Muscle layer of colon (tissue), 2 donors: Measurements from ENCODE around the gene SMIM43.
A peak's percentile ranks its signal among the peaks of the same experiment; 100 is the strongest.

Source experiments
- H3K27ac ChIP-seq: one replicate; pipeline ENCODE4 v1.7.0; 2013; ENCODE audit warnings: low read depth, mild to moderate bottlenecking, low read length, moderate library complexity
- H3K27me3 ChIP-seq, 2 donors: one replicate each; pipeline ENCODE4 v1.7.0; 2013; ENCODE audit warnings: low read length in 2 of 2, mild to moderate bottlenecking in 2 of 2; ENCODE audit not compliant: insufficient read depth in 2 of 2, control insufficient read depth in 1 of 2
- H3K36me3 ChIP-seq: one replicate; pipeline ENCODE4 v1.7.0; 2013; ENCODE audit warnings: mild to moderate bottlenecking, low read length; ENCODE audit not compliant: insufficient read depth
- H3K4me1 ChIP-seq: one replicate; pipeline ENCODE4 v1.7.0; 2013; ENCODE audit warnings: mild to moderate bottlenecking, low read length; ENCODE audit not compliant: insufficient read depth
- H3K4me3 ChIP-seq, 2 donors: one replicate each; pipeline ENCODE4 v1.7.0; 2013; ENCODE audit warnings: low read length in 2 of 2, low read depth in 1 of 2, mild to moderate bottlenecking in 1 of 2, moderate library complexity in 1 of 2
- H3K9ac ChIP-seq: one replicate; pipeline ENCODE4 v1.7.0; 2013; ENCODE audit warnings: low read length
- H3K9me3 ChIP-seq: one replicate; pipeline ENCODE4 v1.7.0; 2013; ENCODE audit warnings: mild to moderate bottlenecking, low read length
- donor health status: abdominal sarcoma.
- donor health status: Adenocarcinoma of cecum.

Gene SMIM43

GRCh38 chr4:121777625-121778024 is 12.7 kb upstream of the SMIM43 start:
- H3K4me1 ChIP-seq, result no peaks in the 10 kb centered on the region
- H3K36me3 ChIP-seq, result no peaks in the 10 kb centered on the region
- H3K27ac ChIP-seq, result no peak overlapping the region
- no peak overlapping the region for H3K4me3 ChIP-seq
- H3K9ac ChIP-seq, result no peak overlapping the region
- H3K27me3 ChIP-seq, result no peaks in the 10 kb centered on the region
- H3K9me3 ChIP-seq, result no peaks in the 10 kb centered on the region

- no peak overlapping the region for H3K27ac ChIP-seq
- H3K9me3 ChIP-seq, result no peaks in the 10 kb centered on the region
- no peak overlapping the region for H3K9ac ChIP-seq
- H3K36me3 ChIP-seq, result no peaks in the 10 kb centered on the region
- H3K4me3 ChIP-seq, result no peak overlapping the region
- H3K27me3 ChIP-seq, result no peaks in the 10 kb centered on the region
- no peaks in the 10 kb centered on the region for H3K4me1 ChIP-seq
Measured at GRCh38 chr4:121776610-121777401, 11.8 kb upstream of the SMIM43 start.

DNA sequence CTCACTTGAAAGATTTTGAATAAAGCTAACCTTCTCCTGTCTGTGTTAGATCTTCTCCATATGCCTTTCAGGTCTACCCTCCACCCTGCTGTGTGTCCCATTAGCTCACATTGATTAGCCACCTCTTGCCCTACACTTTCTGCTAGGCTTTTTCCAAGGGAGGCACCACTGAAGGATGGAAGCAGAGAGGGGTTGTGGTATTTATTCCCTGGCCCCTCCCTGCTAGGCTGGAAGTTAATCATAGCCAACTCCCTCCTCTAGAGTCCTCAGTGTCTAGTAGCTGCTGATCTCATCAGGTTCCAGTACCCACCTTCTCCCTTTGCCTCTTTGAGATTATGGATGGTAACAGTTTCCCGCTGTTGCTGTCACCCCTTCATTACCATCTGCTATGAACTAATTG is 8.9 kb upstream of the SMIM43 start:
- Histone ChIP-seq H3K27me3 (no peaks in the 10 kb centered on the region), H3K36me3 (no peaks in the 10 kb centered on the region), H3K9me3 (no peaks in the 10 kb centered on the region), H3K27ac (no peak overlapping the region), H3K4me1 (no peaks in the 10 kb centered on the region), H3K4me3 (no peak overlapping the region), H3K9ac (no peak overlapping the region)

DNA sequence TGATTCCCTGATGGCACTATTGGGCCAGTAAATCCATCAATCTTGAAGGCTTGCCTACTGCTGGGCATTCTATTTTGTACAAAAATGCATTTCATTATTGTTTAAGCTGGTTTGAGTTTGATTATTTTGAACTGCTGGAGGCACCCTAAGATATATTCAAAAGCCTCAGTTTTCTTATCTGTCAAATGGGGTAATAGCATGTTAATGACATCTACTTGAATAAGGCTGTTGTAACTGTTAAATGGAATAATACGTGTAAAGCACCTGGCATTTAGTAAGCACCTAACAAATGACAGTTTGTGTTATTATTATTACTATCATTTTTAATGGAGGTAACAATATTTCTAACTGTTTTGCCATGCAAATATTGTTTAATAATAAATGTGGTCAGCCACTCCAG is 6.9 kb upstream of the SMIM43 start:
- no peaks in the 10 kb centered on the region for H3K36me3 ChIP-seq
- no peaks in the 10 kb centered on the region for H3K27me3 ChIP-seq
- no peak overlapping the region for H3K27ac ChIP-seq
- no peaks in the 10 kb centered on the region for H3K9me3 ChIP-seq
- H3K4me3 ChIP-seq, result no peak overlapping the region
- no peaks in the 10 kb centered on the region for H3K4me1 ChIP-seq
- no peak overlapping the region for H3K9ac ChIP-seq

DNA sequence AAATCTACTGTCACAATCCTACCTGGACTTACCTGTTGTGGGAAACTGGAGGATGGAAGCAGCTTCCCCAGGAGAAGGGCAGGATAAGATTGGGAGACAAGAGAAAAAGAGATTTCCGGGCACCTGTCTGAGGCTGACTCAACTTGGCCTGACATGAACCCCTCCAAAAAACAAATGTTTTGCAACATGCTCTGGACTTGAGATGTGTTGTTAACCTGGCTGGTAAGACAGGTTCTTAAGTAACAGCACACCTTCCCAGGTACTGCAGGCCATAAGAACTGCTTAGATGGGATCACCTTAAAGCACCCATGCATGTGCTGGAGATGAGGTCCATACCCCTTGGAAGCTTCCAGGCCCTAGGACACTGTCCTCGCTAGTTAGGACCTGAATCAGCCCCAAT is 4.4 kb upstream of the SMIM43 start:
- Histone ChIP-seq H3K4me1 (no peaks in the 10 kb centered on the region), H3K9me3 (no peaks in the 10 kb centered on the region), H3K27me3 (peaks cover 0 to 8% of the 10 kb centered on the region in 2 donors), H3K4me3 (no peak overlapping the region), H3K27ac (no peak overlapping the region), H3K9ac (no peak overlapping the region), H3K36me3 (no peaks in the 10 kb centered on the region)

DNA sequence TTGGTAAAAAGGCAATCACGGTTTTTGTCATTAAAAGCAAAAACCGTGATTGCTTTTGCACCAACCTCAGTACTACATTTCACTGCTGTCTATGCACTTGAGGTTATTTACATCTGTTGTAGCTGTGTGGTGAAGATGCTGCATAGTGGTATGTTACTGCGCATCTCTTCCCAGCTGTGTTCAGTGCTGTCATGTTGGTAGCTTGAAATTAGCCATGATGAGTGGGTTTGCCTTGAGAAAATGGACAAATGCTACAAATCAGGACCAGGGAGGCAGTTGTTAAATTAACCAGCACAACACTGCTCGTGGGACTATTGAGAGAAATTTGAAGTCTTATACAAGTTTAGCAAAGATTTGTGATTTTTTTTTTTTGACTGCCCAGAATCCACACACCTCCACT is 2.2 kb upstream of the SMIM43 start:
- Histone ChIP-seq H3K27me3 (peaks cover 0 to 14% of the 10 kb centered on the region in 2 donors), H3K36me3 (no peaks in the 10 kb centered on the region)

GRCh38 chr4:121765971-121766538 is 1.1 kb upstream of the SMIM43 start:
- Histone ChIP-seq H3K9ac (no peak overlapping the region), H3K27me3 (peaks cover 0 to 14% of the 10 kb centered on the region in 2 donors), H3K4me1 (no peaks in the 10 kb centered on the region), H3K4me3 (no peak overlapping the region), H3K27ac (no peak overlapping the region), H3K9me3 (no peaks in the 10 kb centered on the region), H3K36me3 (no peaks in the 10 kb centered on the region)

More for the DNA sequence above, 2.2 kb upstream of the SMIM43 start:
- Histone ChIP-seq H3K9ac (no peak overlapping the region), H3K9me3 (no peaks in the 10 kb centered on the region), H3K27ac (no peak overlapping the region), H3K4me1 (no peaks in the 10 kb centered on the region), H3K4me3 (no peak overlapping the region)

DNA sequence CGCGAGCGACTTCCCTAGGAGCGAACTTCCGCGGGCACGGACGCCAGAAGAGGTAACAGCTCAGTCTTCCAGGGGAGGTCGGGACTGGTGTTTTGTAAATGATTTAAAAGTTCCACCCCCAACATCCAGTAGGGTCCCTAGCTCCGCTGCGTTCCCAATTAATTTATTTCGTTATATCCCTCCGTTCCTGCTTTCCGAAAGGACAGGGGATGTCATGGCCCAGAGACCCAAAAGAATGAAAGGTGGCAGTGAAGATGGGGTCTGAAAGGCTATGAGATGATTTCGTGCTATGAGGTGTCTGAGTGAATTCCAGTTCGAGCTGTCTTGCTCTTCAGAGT is 373 bp upstream of the SMIM43 start:
- H3K27me3 ChIP-seq, result peaks cover 0 to 14% of the 10 kb centered on the region in 2 donors
- no peak overlapping the region for H3K27ac ChIP-seq
- no peaks in the 10 kb centered on the region for H3K9me3 ChIP-seq
- H3K9ac ChIP-seq, result no peak overlapping the region
- peak overlapping the region in 1 of 2 donors; percentile 23 for H3K4me3 ChIP-seq
- no peaks in the 10 kb centered on the region for H3K36me3 ChIP-seq
- no peaks in the 10 kb centered on the region for H3K4me1 ChIP-seq

DNA sequence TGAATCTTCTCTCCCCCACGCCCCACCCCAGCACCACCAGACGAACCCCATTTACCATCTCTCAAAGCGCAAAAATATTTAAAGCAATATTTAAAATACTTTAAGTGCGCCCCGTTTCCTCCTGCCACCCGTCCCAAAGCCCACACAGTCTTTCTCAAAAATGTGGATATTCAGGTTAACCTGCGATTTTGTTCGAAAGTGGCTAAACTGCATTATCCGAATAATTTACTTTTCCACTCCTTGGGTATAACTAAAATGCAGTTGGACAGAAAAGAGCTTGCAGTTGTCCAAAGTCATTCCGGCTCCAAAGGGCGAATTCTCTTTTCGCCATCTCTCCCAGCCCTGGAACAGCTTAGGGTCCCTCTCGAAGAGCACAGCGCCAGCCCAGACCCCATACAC is 662 bp downstream of the SMIM43 start:
- peaks cover 0 to 14% of the 10 kb centered on the region in 2 donors for H3K27me3 ChIP-seq
- no peak overlapping the region for H3K9ac ChIP-seq
- H3K36me3 ChIP-seq, result no peaks in the 10 kb centered on the region
- H3K4me1 ChIP-seq, result no peaks in the 10 kb centered on the region
- H3K9me3 ChIP-seq, result no peaks in the 10 kb centered on the region
- H3K27ac ChIP-seq, result no peak overlapping the region
- peak overlapping the region in 1 of 2 donors; percentile 27 for H3K4me3 ChIP-seq

DNA sequence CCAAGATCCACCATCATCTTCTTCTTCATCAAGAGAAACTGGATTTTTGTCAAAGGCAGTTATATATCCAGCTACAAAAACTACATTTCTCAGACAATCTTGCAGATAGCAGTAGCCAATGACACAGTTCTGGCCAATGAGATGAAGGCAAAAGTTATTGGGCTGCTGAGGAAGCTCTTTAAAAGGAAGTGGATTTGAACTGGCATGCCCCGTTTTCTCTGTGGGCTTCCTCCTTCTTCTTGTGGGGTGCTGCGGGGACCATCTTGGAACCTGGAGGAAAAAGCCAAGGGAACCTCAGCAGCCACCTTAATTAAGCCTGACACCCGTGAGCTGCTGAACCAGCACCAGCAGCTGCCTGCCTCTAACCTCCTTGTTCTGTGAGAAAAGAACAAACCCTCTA is 4.8 kb downstream of the SMIM43 start:
- no peak overlapping the region for H3K9ac ChIP-seq

GRCh38 chr4:121758925-121759568 is 5.9 kb downstream of the SMIM43 start:
- Histone ChIP-seq H3K27ac (no peak overlapping the region), H3K4me1 (no peaks in the 10 kb centered on the region)

More for the DNA sequence above, 4.8 kb downstream of the SMIM43 start:
- Histone ChIP-seq H3K27ac (no peak overlapping the region), H3K27me3 (peaks cover 0 to 14% of the 10 kb centered on the region in 2 donors), H3K9me3 (no peaks in the 10 kb centered on the region), H3K4me3 (no peak overlapping the region), H3K36me3 (no peaks in the 10 kb centered on the region), H3K4me1 (no peaks in the 10 kb centered on the region)

More at GRCh38 chr4:121758925-121759568, 5.9 kb downstream of the SMIM43 start:
- H3K9me3 ChIP-seq, result no peaks in the 10 kb centered on the region
- no peaks in the 10 kb centered on the region for H3K36me3 ChIP-seq
- H3K27me3 ChIP-seq, result peaks cover 0 to 3% of the 10 kb centered on the region in 2 donors
- no peak overlapping the region for H3K9ac ChIP-seq
- no peak overlapping the region for H3K4me3 ChIP-seq
